Activated CD8-positive, alpha-beta memory T cell treated with anti-CD3 and anti-CD28 coated beads for 1 hour (primary cell): ENCODE results near the gene AGBL5.

Source experiments
- DNase-seq, 2 donors: peaks; one replicate each; pipeline ENCODE4 v3.0.0-alpha.2; 2020; ENCODE audit warnings: low read depth in 1 of 2; ENCODE audit errors: extremely low read depth in 1 of 2

AGBL5 gene

DNA sequence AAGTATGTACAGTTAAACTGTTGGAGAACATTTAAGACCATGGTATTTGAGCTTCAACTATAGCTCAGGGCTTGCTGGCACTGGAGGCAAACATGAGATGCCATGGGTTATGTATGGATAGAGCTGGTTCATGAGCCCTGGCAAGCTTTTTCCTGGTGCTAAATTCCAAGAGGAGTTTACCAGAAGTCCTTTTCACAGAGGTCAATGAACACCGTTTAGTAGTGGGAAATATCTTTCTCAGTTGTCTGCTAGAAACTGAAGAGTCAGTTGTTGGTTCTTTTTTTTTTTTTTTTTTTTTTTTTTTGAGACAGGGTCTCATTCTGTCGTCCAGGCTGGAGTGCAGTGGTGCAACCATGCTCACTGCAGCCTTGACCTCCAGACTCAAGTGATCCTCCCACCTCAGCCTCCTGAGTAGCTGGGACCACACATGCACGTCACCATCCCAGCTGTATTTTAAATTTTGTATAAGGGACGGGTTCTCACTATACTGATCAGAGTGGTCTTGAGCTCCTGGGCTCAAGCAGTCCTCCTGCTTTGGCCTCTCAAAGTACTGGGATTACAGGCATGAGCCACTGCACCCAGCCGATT lies 36.4 kb downstream of the AGBL5 start:
- DNase-seq: no peak

DNA sequence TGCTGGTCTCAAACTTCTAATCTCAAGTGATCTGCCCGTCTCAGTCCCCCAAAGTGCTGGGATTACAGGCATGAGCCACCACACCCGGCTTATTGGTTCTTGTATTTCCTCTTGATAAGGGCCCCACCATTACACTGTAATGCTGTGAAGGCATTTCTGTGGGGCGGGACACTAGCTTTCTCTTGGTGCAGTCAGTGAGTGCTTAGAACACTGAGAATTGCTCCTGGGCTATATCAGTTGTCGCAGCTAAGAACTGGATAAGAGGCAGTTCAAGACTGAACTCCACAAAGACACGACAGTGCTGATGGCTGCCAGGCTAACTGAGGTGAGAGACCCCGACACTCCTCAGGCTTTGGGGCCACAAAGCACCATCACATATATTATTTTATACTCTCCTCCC lies 37.2 kb downstream of the AGBL5 start:
- DNase-seq: no peak

DNA sequence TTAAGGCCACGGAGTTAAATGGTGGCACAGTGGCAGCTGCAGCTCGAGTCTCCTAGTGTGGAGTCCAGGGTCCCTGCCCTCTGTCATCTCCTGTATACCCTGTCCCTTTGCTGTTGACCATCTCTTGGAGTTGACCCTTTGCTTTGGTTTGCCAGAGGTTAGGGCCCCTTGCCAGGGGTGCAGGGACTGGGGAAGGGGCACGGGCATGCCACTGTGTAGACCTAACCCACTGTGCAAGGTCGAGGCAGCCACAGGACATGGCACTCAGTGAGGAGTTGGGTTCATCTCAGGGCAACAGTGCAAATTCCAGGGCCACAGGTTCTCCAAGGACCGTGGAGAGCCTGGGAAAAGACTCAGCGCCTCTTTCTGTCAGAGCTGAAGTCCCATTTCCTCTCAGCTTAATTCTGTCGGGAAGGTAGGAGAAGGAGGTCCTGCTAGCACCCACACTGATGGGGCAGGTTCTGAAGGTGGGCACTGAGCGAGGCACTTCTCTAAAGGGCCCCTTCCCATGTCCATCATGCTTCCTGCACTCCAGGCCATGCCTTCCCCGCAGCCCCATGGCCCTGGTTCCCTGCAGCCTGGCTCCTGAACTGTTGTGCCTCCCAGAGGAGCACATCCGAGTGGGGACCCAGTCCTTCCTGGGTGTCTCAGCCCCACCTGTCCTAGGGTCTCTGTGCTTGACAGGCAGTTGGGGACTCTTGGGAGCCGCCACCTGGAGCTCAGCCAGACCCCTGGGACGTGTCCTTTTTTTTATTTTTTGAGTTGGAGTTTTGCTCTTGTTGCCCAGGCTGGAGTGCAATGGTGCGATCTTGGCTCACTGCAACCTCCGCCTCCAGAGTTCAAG lies 37.9 kb downstream of the AGBL5 start:
- DNase-seq: no peak

DNA sequence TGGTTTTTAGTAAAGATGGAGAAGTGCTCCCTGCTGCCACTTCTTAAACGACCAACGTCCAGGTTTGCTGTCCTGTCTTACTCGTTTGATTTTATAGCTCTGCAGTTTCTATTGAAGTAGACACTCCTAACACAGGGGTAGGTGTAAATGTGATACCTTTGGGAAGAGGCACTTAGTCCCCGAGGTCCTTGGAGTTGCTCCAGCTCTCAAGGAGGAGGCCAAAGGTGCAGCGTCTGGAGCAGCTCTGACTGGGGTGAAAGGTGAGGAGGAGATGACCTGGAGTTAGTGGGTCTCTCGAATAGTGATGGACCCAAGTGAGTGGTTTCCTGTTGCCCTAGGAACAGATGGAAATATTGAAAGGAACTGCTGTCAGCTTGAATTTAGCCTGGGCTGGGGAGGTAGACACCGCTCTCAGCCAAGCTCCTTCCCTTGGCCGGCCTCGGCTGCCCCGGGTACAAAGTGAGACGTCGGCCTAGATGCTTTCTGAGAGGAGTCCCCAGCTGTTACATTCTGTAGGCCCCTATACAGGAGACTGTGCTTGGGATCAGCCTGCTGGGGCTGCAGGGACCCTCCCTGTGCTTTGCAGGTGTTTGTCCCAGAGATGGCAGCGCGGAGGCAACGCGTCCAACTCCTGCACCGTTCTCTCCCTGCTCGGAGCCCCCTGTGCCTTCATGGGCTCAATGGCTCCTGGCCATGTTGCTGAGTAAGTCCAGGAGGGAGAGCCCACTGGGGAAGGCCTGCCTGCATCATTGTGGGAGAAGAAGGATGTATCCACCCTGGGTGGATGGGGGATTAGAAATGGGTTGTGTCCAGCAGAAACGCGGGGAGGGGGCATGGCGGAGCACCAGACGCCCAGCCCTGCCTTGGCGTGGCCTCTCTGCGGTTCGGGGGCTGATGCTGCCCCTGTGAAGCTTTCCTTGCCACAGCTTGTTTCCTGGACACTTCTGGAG lies 40.6 kb downstream of the AGBL5 start:
- DNase-seq: no peak

DNA sequence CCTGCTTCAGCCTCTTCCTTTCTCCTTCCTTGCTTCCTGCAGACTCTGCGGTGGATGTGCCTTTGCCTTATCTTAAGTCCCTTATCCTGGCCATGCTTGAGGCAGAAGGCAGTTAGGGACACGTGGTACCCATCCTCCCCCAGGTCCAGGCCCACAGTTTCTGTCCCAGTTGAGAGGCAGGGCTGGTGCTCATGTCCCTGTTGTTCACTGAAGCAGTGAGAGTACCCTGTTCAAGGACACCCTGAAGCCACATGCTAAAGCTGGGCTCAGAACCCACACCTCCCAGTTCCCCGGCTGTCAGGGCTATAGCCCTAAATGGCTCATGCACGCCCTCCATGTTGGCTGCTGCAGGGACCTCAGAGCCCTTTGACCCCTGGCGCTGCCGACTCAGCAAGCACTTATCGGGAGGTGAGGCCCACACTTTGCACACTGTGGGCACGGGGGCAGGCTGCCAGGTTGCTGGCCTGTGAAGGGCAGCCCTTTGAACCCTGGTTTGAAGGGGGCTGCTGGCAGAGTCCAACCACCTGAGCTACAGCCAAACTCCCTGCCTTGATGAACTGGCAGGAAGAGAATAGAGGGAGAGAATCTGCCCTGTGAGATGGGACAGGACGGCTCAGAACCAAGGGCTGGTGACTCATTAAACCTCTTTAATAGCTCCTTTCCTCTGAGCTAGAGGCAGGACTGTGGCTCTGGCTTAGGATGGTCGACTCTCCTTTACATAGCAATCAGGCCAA lies 41.4 kb downstream of the AGBL5 start:
- DNase-seq: no peak

DNA sequence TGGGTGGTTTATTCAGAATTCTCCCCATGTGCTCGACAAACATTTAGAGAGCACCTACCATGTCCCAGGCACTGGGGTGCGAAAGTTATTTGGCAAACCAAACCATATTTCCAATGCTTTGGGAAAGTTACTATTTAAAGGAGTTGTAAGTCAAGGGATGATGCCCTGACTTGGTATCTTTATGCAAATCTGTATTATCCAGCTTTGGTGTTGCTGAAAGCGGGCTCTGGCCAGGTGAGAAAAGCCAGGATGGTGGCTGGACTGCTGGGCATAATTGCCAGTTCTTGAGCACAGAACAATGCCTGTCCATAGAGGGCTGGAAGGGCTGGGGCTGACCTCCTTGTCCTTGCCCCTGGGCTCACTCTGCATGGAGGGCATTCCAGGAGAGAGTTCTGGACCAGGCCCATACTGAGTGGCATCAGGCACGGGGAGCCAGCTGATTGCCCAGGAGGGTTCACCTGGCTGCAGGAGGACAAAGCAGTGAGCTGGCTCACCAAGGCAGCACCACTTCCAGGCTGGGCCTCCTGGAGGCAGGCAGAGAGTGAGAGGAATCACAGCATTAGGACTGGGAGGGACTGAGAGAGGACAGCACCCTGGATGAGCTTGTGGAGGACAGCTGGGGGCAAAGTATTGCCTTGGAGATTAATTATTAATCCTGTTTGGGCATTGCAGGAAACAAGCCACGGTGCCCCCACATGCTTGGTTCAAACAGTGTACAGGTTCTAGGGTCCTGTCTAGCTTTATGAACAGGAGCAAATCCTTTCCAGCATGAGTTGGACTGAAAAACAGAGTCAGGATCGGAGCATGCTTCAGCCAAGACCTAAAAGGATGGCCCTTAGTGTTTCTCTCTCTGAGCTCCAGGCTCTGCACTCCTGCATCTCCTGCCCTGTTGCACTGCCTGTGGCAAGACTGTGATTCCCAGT lies 42.2 kb downstream of the AGBL5 start:
- no peak for DNase-seq

DNA sequence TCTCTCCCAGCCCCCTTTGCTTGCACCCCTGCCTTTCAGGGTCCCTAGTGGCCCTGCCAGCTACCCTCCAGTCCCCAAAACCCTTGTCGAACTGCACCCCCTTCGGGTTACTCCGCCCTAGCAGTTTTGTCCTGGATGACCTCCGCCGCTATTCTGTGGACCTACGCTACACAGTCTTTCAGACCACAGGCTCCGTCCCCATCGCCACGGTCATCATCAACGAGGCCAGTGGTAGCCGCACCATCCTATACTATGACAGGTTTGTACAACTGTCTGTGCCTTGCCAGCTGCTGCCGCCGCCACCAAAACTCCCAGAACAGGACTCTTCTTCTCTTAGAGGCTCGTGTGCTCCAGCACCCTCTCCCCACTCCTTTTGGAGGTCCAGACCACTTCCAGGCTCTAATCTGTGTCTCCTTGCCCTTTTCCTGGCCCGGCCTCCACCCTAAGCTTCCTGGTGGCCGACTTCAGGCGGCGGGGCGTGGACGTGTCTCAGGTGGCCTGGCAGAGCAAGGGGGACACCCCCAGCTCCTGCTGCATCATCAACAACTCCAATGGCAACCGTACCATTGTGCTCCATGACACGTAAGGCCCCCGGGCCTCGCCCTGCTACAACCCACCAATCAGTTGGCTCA lies 43.0 kb downstream of the AGBL5 start:
- DNase-seq: no peak

DNA sequence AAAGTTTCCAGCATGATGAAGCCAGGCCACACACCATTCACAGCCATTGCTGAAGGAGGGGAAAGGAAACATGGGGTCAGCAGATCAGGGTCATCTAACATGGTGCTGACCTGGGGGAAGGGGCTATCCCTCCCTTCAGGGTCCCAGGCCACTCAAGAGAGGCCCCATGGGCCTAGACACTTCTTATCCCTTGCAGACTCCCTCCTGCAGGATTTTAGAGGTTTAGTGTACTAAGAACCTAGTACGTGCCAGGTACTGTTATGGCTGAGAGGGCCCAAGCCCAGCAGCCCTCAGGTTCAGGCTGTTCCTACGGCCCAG lies 43.9 kb downstream of the AGBL5 start:
- DNase-seq: no peak

DNA sequence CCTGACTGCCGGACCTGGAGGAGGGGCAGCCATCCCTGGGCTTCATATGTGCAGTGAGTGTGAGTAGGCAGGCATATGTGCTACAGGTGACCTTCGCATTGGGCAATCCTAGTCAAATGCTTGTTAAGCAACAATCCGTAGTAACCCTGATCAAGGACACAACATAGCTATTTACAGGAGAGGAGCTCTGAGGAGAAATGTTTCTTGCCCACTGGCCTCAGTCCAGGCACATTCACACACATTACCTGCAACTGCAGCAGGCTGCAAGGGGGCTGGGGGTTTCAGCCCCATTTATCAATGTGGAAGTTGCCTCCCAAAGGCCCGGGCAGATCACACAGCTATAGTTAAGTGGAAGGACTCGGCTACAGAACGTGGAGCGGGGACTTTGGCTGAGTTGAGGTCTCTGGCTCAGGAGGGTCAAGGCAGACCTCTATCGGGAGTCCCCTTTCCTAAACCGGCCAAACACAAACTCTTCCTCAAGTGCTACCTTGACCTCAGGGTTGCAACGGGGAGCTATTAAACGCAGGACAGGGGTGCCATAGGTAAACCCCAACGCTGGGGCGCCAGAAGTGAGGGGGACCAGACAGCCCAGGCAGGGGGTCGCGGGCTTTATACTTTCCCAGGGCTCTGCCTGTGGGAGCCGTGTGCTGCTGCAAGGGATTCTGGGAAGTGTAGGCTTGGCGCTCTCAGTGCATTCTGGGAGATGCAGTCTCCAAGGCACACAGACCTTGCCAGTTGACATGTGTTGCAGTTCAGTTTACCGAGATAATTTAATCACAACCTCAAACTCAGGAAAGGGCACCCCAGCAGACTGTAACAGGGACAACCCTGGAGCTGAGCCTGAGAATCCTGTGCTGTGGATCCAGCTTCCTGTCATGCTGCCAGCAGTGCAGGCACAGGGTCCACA lies 44.5 kb downstream of the AGBL5 start:
- no peak for DNase-seq

DNA sequence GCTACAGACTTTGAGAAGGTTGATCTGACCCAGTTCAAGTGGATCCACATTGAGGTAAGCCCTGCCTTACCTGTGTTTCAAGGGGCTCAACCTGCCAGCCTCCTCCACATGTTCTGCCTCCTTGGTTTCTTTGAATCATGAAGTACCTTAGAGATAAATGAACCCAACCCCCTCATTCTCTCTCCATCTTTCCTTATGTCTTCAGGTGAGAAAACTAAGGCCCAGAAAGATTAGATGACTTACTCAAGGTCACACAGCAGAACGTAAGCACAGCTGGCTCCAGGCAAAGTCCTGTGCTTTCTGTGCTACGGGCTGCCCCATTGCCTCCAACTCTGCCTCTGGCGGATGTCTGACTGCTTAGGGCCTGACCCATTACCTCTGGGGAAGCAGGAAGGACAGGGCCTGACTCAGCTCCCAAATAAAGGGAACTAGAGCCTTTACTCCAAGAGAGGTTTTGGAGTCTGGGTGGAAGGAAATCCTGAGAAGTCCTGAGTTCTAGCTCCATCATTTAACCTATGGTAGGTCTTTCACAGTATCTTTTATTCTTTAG lies 45.4 kb downstream of the AGBL5 start:
- no peak for DNase-seq

DNA sequence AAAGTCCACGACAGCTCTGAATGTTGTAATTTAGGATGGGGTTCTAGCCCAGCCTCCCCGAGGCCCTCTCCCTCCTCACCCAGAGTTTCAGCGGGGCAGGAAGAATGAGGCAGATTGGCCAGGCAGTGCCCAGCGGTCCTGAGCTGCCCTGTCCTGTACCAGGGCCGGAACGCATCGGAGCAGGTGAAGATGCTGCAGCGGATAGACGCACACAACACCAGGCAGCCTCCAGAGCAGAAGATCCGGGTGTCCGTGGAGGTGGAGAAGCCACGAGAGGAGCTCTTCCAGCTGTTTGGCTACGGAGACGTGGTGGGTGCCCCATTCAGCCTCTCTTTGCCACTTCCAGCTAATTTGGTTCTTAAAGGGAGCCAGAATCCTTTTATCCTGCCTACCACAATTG lies 45.9 kb downstream of the AGBL5 start:
- DNase-seq: no peak

DNA sequence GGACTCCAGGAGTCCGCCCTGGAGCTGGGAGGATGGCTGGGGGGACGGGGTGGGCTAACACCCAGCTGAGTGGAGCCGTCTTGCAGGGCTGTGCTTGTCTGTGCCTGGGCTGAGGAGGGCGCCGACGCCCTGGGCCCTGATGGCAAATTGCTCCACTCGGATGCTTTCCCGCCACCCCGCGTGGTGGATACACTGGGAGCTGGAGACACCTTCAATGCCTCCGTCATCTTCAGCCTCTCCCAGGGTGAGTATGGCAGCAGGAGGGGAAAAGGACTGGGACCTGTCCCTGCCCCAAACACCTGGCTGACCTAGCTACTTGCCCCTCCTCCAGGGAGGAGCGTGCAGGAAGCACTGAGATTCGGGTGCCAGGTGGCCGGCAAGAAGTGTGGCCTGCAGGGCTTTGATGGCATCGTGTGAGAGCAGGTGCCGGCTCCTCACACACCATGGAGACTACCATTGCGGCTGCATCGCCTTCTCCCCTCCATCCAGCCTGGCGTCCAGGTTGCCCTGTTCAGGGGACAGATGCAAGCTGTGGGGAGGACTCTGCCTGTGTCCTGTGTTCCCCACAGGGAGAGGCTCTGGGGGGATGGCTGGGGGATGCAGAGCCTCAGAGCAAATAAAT lies 48.0 kb downstream of the AGBL5 start:
- DNase-seq: no peak

DNA sequence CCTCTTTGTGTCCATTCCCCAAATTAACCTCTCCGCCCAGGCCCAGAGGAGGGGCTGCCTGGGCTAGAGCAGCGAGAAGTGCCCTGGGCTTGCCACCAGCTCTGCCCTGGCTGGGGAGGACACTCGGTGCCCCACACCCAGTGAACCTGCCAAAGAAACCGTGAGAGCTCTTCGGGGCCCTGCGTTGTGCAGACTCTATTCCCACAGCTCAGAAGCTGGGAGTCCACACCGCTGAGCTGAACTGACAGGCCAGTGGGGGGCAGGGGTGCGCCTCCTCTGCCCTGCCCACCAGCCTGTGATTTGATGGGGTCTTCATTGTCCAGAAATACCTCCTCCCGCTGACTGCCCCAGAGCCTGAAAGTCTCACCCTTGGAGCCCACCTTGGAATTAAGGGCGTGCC lies 48.6 kb downstream of the AGBL5 start:
- no peak for DNase-seq

DNA sequence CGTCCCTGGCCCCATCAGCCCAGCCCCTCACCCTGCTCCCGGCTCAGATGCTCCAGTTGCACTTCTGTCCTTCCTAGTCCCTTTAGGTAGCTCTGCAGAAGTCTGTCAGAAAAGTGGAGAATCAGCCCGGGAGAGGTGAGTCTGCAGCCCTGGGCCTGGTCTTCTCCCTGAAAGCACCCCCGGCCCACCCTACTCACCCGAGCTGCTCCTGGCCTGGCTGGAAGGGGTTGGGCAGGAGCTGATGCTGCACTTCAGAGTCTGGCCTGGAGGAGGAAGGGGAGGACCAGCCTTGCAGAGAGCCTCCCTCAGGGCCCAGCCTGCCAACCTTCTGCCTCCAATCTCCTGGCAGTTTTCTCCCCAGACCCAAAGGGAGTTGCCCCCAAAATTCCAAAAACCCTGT lies 50.9 kb downstream of the AGBL5 start:
- no peak for DNase-seq

DNA sequence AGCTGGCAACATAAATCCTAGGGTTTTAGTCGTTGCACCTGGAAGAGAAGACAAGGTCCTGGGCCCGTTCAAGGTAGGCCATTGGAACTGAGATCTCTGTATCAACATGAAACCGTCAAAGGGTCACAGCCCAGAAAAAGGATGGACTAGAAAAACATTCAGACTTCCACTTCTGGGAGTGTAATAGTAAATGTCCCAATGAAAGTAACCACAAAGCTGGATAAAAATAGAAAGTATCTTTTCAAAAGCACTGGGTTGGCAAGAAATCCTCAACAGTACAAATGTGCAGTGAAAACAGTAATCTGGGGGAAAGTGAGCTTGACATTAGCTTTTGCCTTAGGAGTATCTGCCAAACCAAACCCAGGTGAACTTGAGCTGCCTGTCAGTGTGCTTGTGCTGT lies 54.5 kb downstream of the AGBL5 start:
- DNase-seq: no peak

DNA sequence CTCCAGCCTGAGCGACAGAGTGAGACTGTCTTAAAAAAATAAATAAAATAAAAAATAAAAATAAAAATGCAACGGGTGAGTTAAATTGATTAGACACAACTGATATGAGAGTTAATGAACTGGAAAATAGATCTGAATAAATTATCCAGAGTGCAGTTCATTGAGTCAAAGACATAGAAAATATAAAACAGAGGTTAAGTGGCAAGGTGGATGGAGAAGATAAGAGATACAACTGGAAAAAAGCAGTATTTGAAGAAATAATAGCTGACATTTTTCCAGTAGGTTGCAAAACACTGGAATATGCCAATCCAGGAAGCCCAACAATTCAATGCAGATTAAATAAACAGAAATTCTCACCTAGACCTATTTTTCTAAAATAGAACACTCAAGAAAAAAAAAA lies 56.8 kb downstream of the AGBL5 start:
- no peak for DNase-seq

DNA sequence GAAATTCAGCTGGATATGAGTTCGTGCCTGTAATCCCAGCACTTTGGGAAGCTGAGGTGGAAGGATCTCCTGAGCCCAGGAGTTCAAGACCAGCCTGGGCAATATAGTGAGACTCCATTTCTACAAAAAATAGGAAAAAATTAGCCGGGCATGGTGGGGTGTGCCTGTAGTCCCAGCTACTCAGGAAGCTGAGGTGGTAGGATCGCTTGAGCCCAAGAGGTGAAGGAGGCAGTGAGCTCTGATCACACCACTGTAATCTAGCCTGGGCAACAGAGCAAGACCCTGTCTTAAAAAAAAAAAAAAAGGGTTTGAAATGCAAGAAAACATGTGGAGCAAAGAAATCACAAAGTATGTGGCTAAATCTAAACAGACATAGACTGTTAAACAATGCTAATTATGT lies 57.6 kb downstream of the AGBL5 start:
- no peak for DNase-seq
